ENCODE results near the gene KLHL33.

- TF ChIP-seq POLR2A (IDR thresholded peaks at IDR 0.05; ENCODE audit: low read length): peak; percentile 88
- TF ChIP-seq GATA1 (IDR thresholded peaks at IDR 0.05; ENCODE audit: low read depth, low read length): no peak
Observed at GRCh38 chr14:20455355-20456300, 19.7 kb upstream of the KLHL33 start.

Measured in erythroblast (primary cell).